ENCODE results near the gene OR52K1. TPM values are rescaled to one million over a fixed set of nuclear protein-coding genes. Genes with fewer than 3 reads are reported as not detected.

The OR52K1 gene
- total RNA-seq, 6 donors from 2014 or later, result 0.03 to 0.22 (median 0.03) TPM; not detected in 3

- DNase-seq (no peak), ATAC-seq (ENCODE audit: low FRiP score in 2 of 2) (no peak)
- Histone ChIP-seq H3K27me3 (no peaks in the 10 kb centered on the region), H3K4me1 (no peaks in the 10 kb centered on the region), H3K4me3 (no peak within 1 kb of the TSS), H3K27ac (no peak within 1 kb of the TSS), H3K36me3 (no peaks in the 10 kb centered on the region), H3K9me3 (no peaks in the 10 kb centered on the region)
- TF ChIP-seq EP300 (IDR thresholded peaks at IDR 0.05) (no peak), POLR2AphosphoS5 (IDR thresholded peaks at IDR 0.05) (no peak), POLR2A (IDR thresholded peaks at IDR 0.05) (no peak), CTCF (IDR thresholded peaks at IDR 0.05) (no peak)
These were observed 33.5 kb upstream of the OR52K1 start, which contains the start of gene OR52K2 for GRCh38 chr11:4448995-4449394. OR52K2 (plus strand) TSS chr11:4449295; CDS start chr11:4449340, 45 bp downstream.

- H3K4me3 ChIP-seq, result no peak overlapping the region
- no peak overlapping the region for H3K27ac ChIP-seq
- no peaks in the 10 kb centered on the region for H3K36me3 ChIP-seq
- H3K9me3 ChIP-seq, result no peaks in the 10 kb centered on the region
- ATAC-seq (ENCODE audit: low FRiP score in 2 of 2) (no peak), DNase-seq (no peak)
- WGBS, 2 donors, result 78 to 79% methylated on average over 3 of the region's 3 CpGs
- H3K4me1 ChIP-seq, result no peaks in the 10 kb centered on the region
- no peak for TF ChIP-seq CTCF (IDR thresholded peaks at IDR 0.05)
- TF ChIP-seq POLR2AphosphoS5 (IDR thresholded peaks at IDR 0.05), result no peak
- TF ChIP-seq EP300 (IDR thresholded peaks at IDR 0.05), result no peak
- no peak for TF ChIP-seq POLR2A (IDR thresholded peaks at IDR 0.05)
- no peaks in the 10 kb centered on the region for H3K27me3 ChIP-seq
These were observed 29.3 kb upstream of the OR52K1 start for GRCh38 chr11:4453118-4453517.

- Histone ChIP-seq H3K9me3 (no peaks in the 10 kb centered on the region), H3K36me3 (no peaks in the 10 kb centered on the region), H3K27ac (no peak overlapping the region), H3K27me3 (no peaks in the 10 kb centered on the region), H3K4me3 (no peak overlapping the region), H3K4me1 (peaks cover 0 to 2% (median 0%) of the 10 kb centered on the region in 4 donors)
- no peak for TF ChIP-seq CTCF (IDR thresholded peaks at IDR 0.05)
- TF ChIP-seq POLR2AphosphoS5 (IDR thresholded peaks at IDR 0.05), result no peak
- TF ChIP-seq EP300 (IDR thresholded peaks at IDR 0.05), result no peak
- no peak for TF ChIP-seq POLR2A (IDR thresholded peaks at IDR 0.05)
- peak in 1 of 2 donors; percentile 34 for ATAC-seq (ENCODE audit: low FRiP score in 2 of 2)
- no peak for DNase-seq
These were observed 28.4 kb upstream of the OR52K1 start for GRCh38 chr11:4454021-4454420.

GRCh38 chr11:4455419-4455818 lies 27.0 kb upstream of the OR52K1 start:
- Histone ChIP-seq H3K27ac (peak overlapping the region in 2 of 4 donors; percentile 16 to 45), H3K9me3 (no peaks in the 10 kb centered on the region), H3K27me3 (no peaks in the 10 kb centered on the region), H3K4me3 (no peak overlapping the region), H3K36me3 (no peaks in the 10 kb centered on the region), H3K4me1 (peaks cover 0 to 12% (median 0%) of the 10 kb centered on the region in 4 donors)
- DNase-seq (peak in 1 of 2 donors; percentile 58), ATAC-seq (ENCODE audit: low FRiP score in 2 of 2) (peak; percentile 75 to 79)
- 14 to 24% methylated on average over 1 of the region's 1 CpG for WGBS, 2 donors
- TF ChIP-seq CTCF (IDR thresholded peaks at IDR 0.05) (no peak), POLR2AphosphoS5 (IDR thresholded peaks at IDR 0.05) (no peak), POLR2A (IDR thresholded peaks at IDR 0.05) (no peak)

- WGBS, 2 donors, result 26 to 37% methylated on average over 3 to 4 of the region's 4 CpGs
- peaks cover 0 to 12% (median 0%) of the 10 kb centered on the region in 4 donors for H3K4me1 ChIP-seq
- DNase-seq (peak in 1 of 2 donors; percentile 62), ATAC-seq (ENCODE audit: low FRiP score in 2 of 2) (peak; percentile 55 to 79)
- H3K36me3 ChIP-seq, result no peaks in the 10 kb centered on the region
- no peak overlapping the region for H3K4me3 ChIP-seq
- H3K27me3 ChIP-seq, result no peaks in the 10 kb centered on the region
- H3K27ac ChIP-seq, result peak overlapping the region in 1 of 4 donors; percentile 5
- H3K9me3 ChIP-seq, result peaks cover 0 to 5% (median under 1%) of the 10 kb centered on the region in 4 donors
- TF ChIP-seq POLR2AphosphoS5 (IDR thresholded peaks at IDR 0.05) (no peak), POLR2A (IDR thresholded peaks at IDR 0.05) (no peak), EP300 (IDR thresholded peaks at IDR 0.05) (no peak), CTCF (IDR thresholded peaks at IDR 0.05) (no peak)
These were observed 22.9 kb upstream of the OR52K1 start for GRCh38 chr11:4459500-4459899.
